Liver (tissue), 9 donors: ENCODE measurements around the gene MRPL32. TPM values are rescaled to one million over a fixed set of nuclear protein-coding genes. Genes with fewer than 3 reads are reported as not detected.

Experiments used
- DNase-seq: peaks from one replicate; pipeline ENCODE4 v3.0.0-alpha.2; 2017; ENCODE audit warnings: low spot score
- H3K27ac ChIP-seq, 2 donors: one replicate each; pipeline ENCODE4 v1.7.0; 2013; ENCODE audit warnings: inconsistent platforms in 2 of 2, low read length in 2 of 2, control low read depth in 1 of 2, low read depth in 1 of 2, mild to moderate bottlenecking in 1 of 2
- H3K27me3 ChIP-seq, 4 donors: one replicate each; pipeline versions ENCODE4 v1.6.1 to v1.7.0; 2013; ENCODE audit warnings: low read length in 3 of 4, inconsistent platforms in 1 of 4, mild to moderate bottlenecking in 1 of 4, moderate library complexity in 1 of 4; ENCODE audit not compliant: control insufficient read depth in 4 of 4, insufficient read depth in 4 of 4
- H3K36me3 ChIP-seq, 4 donors: one replicate each; pipeline versions ENCODE4 v1.6.1 to v1.7.0; 2013; ENCODE audit warnings: low read length in 3 of 4, mild to moderate bottlenecking in 3 of 4, low read depth in 1 of 4, moderate library complexity in 1 of 4; ENCODE audit not compliant: control insufficient read depth in 4 of 4, insufficient read depth in 3 of 4
- H3K4me1 ChIP-seq, 4 donors: one replicate each; pipeline versions ENCODE4 v1.6.1 to v1.7.0; 2013; ENCODE audit warnings: low read length in 3 of 4, mild to moderate bottlenecking in 3 of 4, moderate library complexity in 1 of 4; ENCODE audit not compliant: control insufficient read depth in 4 of 4, insufficient read depth in 4 of 4
- H3K4me3 ChIP-seq, 3 donors: one replicate each; pipeline versions ENCODE4 v1.6.1 to v1.7.0; 2013; ENCODE audit warnings: low read length in 3 of 3, control low read depth in 1 of 3, low read depth in 1 of 3, mild to moderate bottlenecking in 1 of 3
- H3K9ac ChIP-seq, 2 donors: one replicate each; pipeline ENCODE4 v1.7.0; 2013; ENCODE audit warnings: low read length in 2 of 2, mild to moderate bottlenecking in 2 of 2, moderate library complexity in 2 of 2, control low read depth in 1 of 2, low read depth in 1 of 2
- H3K9me3 ChIP-seq, 4 donors: one replicate each; pipeline versions ENCODE4 v1.6.1 to v1.7.0; 2013; ENCODE audit warnings: low read length in 3 of 4; ENCODE audit not compliant: control insufficient read depth in 4 of 4
- ATF3 ChIP-seq: IDR thresholded peaks from 2 replicates; pipeline ENCODE4 v1.6.1; 2016; ENCODE audit warnings: antibody characterized with exemption
- CTCF ChIP-seq: fragments of 150-350 bp; IDR thresholded peaks from 2 replicates; pipeline ENCODE4 v1.5.1; 2017; ENCODE audit warnings: improper control_type of control experiment, low read depth, low read length; ENCODE audit not compliant: missing input control
- EGR1 ChIP-seq, 2 donors: IDR thresholded peaks; 2 replicates each; pipeline ENCODE4 v1.6.1; 2016 to 2018; ENCODE audit warnings: antibody characterized with exemption in 2 of 2, low read depth in 2 of 2
- FOXA1 ChIP-seq: IDR thresholded peaks from 2 replicates; pipeline ENCODE4 v1.6.1; 2016; ENCODE audit warnings: antibody characterized with exemption
- FOXA2 ChIP-seq: IDR thresholded peaks from 2 replicates; pipeline ENCODE4 v1.6.1; 2016; ENCODE audit warnings: antibody characterized with exemption
- GABPA ChIP-seq, 2 donors: IDR thresholded peaks in 1 of 2; conservative IDR thresholded peaks in 1 of 2; 2 replicates each; pipeline ENCODE4 v1.6.1; 2016; ENCODE audit warnings: antibody characterized with exemption in 2 of 2, mild to moderate bottlenecking in 1 of 2, moderate library complexity in 1 of 2
- HNF4G ChIP-seq: IDR thresholded peaks from 2 replicates; pipeline ENCODE4 v1.6.1; 2016; ENCODE audit warnings: antibody characterized with exemption
- JUND ChIP-seq, 2 donors: IDR thresholded peaks; 2 replicates each; pipeline ENCODE4 v1.6.1; 2016; ENCODE audit warnings: antibody characterized with exemption in 2 of 2
- MAX ChIP-seq: IDR thresholded peaks from 2 replicates; pipeline ENCODE4 v1.6.1; 2016; ENCODE audit warnings: antibody characterized with exemption
- RAD21 ChIP-seq, 2 donors: IDR thresholded peaks; 2 replicates each; pipeline ENCODE4 v1.6.1; 2016; ENCODE audit warnings: antibody characterized with exemption in 2 of 2, mild to moderate bottlenecking in 2 of 2
- REST ChIP-seq: IDR thresholded peaks from 2 replicates; pipeline ENCODE4 v1.6.1; 2016; ENCODE audit warnings: antibody characterized with exemption, mild to moderate bottlenecking
- RXRA ChIP-seq, 2 donors: IDR thresholded peaks; 2 replicates each; pipeline ENCODE4 v1.6.1; 2017 to 2018; ENCODE audit warnings: antibody characterized with exemption in 2 of 2, mild to moderate bottlenecking in 1 of 2
- SP1 ChIP-seq: IDR thresholded peaks from 2 replicates; pipeline ENCODE4 v1.6.1; 2018; ENCODE audit warnings: antibody characterized with exemption, mild to moderate bottlenecking
- TAF1 ChIP-seq: conservative IDR thresholded peaks from 2 replicates; pipeline ENCODE4 v1.6.1; 2016; ENCODE audit warnings: antibody characterized with exemption, mild to moderate bottlenecking
- YY1 ChIP-seq: IDR thresholded peaks from 2 replicates; pipeline ENCODE4 v1.6.1; 2016; ENCODE audit warnings: antibody characterized with exemption, mild to moderate bottlenecking
- ZBTB33 ChIP-seq: IDR thresholded peaks from 2 replicates; pipeline ENCODE4 v1.6.1; 2016; ENCODE audit warnings: antibody characterized with exemption
- WGBS: extraction: QIAGEN DNeasy Blood & Tissue Kit; methylation state at CpG from one replicate; pipeline ENCODE4 v1.1.7; 2013; 5-methylcytosine and 5-hydroxymethylcytosine counted together
- polyA plus RNA-seq, 2 donors: library from polyadenylated mRNA; stranded (reverse) in 1 of 2; unstranded in 1 of 2; fragments of 200-250 nt in 1 of 2; fragments of >200 nt in 1 of 2; fragmentation: Nextera tagmentation in 1 of 2; extraction: Ambion mirVana in 1 of 2; gene quantifications; one replicate each; pipeline versions ENCODE4 v1.2.1 to v1.2.3, GENCODE V29; 2013 to 2015
- total RNA-seq, 2 donors: library from RNA; depleted of rRNA; stranded (reverse); fragments of >200 nt; gene quantifications; one replicate each; pipeline ENCODE4 v1.2.3, GENCODE V29; 2014
- donor health status: healthy.
- donor health status: healthy.
- donor health status: healthy.
- donor health status: healthy.
- donor health status: healthy.

MRPL32 gene
- total and polyA plus RNA-seq, 4 donors, result 23.6 to 94.7 (median 47.9) TPM

DNA sequence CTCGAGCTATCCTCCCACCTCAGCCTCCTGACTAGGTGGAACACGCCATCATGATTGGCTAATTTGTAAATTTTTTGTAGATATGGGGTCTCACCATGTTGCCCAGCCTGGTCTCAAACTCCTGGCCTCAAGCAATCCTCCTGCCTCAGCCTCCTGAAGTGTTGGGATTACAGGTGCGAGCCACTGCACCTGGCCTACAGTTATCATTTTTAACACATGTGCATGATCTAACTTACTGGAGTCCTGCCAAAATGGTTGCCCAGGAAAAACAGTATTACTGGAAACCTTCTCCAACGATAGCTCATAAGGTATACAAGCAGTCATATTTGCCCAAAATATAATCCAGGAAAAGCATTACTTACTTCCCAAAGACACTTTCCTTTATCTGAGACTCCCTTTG lies 20.2 kb downstream of the MRPL32 start (continued):
- TF ChIP-seq EGR1 (IDR thresholded peaks at IDR 0.05; ENCODE audit: low read depth in 2 of 2) (no peak), FOXA1 (no peak), ATF3 (no peak)

GRCh38 chr7:42953994-42954393 lies 21.8 kb downstream of the MRPL32 start:
- no peaks in the 10 kb centered on the region for H3K4me1 ChIP-seq
- no peak overlapping the region for H3K9ac ChIP-seq
- no peak overlapping the region for H3K27ac ChIP-seq
- H3K9me3 ChIP-seq, result no peaks in the 10 kb centered on the region
- no peak for DNase-seq
- WGBS, result 89% methylated on average over 4 of the region's 4 CpGs
- TF ChIP-seq RAD21 (IDR thresholded peaks at IDR 0.05) (no peak), GABPA (IDR thresholded peaks at IDR 0.05 in 1 of 2, conservative IDR thresholded peaks at IDR 0.05 in 1 of 2) (no peak), YY1 (no peak), SP1 (no peak)
- no peak overlapping the region for H3K4me3 ChIP-seq
- H3K36me3 ChIP-seq, result no peaks in the 10 kb centered on the region
- no peaks in the 10 kb centered on the region for H3K27me3 ChIP-seq

DNA sequence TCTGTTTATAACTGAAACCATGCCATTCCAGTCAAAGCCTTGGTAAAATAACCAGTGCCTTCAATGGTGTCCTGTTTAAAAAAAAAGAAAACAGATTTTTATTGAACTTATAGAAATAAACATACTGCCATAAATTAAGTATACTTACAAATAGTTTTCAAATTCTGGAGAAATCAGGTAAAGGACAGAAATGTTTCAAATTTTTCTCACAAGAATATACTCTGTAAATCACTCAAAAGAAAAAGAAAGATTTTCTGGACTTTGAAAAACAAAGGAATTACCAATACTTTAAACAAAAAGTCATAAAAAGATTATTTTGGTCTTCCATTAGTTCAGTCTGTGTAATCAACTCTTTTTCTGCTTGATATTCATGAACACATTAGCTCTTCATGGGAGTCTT lies 23.9 kb downstream of the MRPL32 start:
- H3K9me3 ChIP-seq, result no peaks in the 10 kb centered on the region
- H3K27me3 ChIP-seq, result no peaks in the 10 kb centered on the region
- DNase-seq, result no peak
- H3K9ac ChIP-seq, result no peak overlapping the region
- H3K4me3 ChIP-seq, result no peak overlapping the region
- no peak overlapping the region for H3K27ac ChIP-seq
- no peaks in the 10 kb centered on the region for H3K4me1 ChIP-seq
- TF ChIP-seq SP1 (no peak), ZBTB33 (no peak), MAX (no peak), CTCF (no peak), REST (no peak), RXRA (IDR thresholded peaks at IDR 0.05) (no peak), EGR1 (IDR thresholded peaks at IDR 0.05; ENCODE audit: low read depth in 2 of 2) (no peak), FOXA1 (no peak), JUND (IDR thresholded peaks at IDR 0.05) (no peak), FOXA2 (no peak), TAF1 (no peak), HNF4G (no peak), YY1 (no peak), GABPA (IDR thresholded peaks at IDR 0.05 in 1 of 2, conservative IDR thresholded peaks at IDR 0.05 in 1 of 2) (no peak), ATF3 (no peak)
- H3K36me3 ChIP-seq, result no peaks in the 10 kb centered on the region
